H9 (cell line): Measurements from ENCODE around the gene THOP1. TPM values are rescaled to one million over a fixed set of nuclear protein-coding genes. Genes with fewer than 3 reads are reported as not detected.

Experiments used
- DNase-seq: peaks from one replicate; pipeline ENCODE4 v3.0.0-alpha.2; 2017
- H2AFZ ChIP-seq: one replicate; pipeline ENCODE4 v1.6.1; 2013; ENCODE audit warnings: mild to moderate bottlenecking, low read length, control low read depth, moderate library complexity
- H2AK5ac ChIP-seq: 2 replicates; pipeline ENCODE4 v1.6.1; 2013; ENCODE audit warnings: low read length, control low read depth, mixed read lengths; ENCODE audit not compliant: insufficient read length
- H2BK120ac ChIP-seq: one replicate; pipeline ENCODE4 v1.6.1; 2013; ENCODE audit warnings: low read depth, mild to moderate bottlenecking, low read length, control low read depth, inconsistent platforms; ENCODE audit not compliant: poor library complexity, severe bottlenecking
- H2BK12ac ChIP-seq: 2 replicates; pipeline ENCODE4 v1.6.1; 2013; ENCODE audit warnings: low read length, control low read depth, mixed read lengths, low read depth; ENCODE audit not compliant: insufficient read length
- H2BK15ac ChIP-seq: 2 replicates; pipeline ENCODE4 v1.6.1; 2013; ENCODE audit warnings: low read depth, low read length, control low read depth
- H2BK20ac ChIP-seq: one replicate; pipeline ENCODE4 v1.6.1; 2013; ENCODE audit warnings: low read depth, mild to moderate bottlenecking, low read length, control low read depth, inconsistent platforms; ENCODE audit not compliant: poor library complexity, severe bottlenecking
- H2BK5ac ChIP-seq: 2 replicates; pipeline ENCODE4 v1.6.1; 2013; ENCODE audit warnings: low read length, control low read depth, mixed read lengths; ENCODE audit not compliant: insufficient read length
- H3K14ac ChIP-seq: 2 replicates; pipeline ENCODE4 v1.6.1; 2013; ENCODE audit warnings: low read length, control low read depth; ENCODE audit not compliant: insufficient read depth
- H3K18ac ChIP-seq: 2 replicates; pipeline ENCODE4 v1.6.1; 2013; ENCODE audit warnings: low read depth, mild to moderate bottlenecking, mixed read lengths, low read length, control low read depth; ENCODE audit not compliant: insufficient read length
- H3K23ac ChIP-seq: 2 replicates; pipeline ENCODE4 v1.6.1; 2013; ENCODE audit warnings: low read length, control low read depth, mixed read lengths, low read depth; ENCODE audit not compliant: insufficient read length
- H3K23me2 ChIP-seq: 2 replicates; pipeline ENCODE4 v1.6.1; 2013; ENCODE audit warnings: low read depth, mild to moderate bottlenecking, mixed read lengths, low read length, control low read depth; ENCODE audit not compliant: insufficient read length, poor library complexity, severe bottlenecking
- H3K27ac ChIP-seq: 2 replicates; pipeline ENCODE4 v1.5.1; 2013; ENCODE audit warnings: low read length, control low read depth, mixed read lengths, low read depth; ENCODE audit not compliant: insufficient read length
- H3K27me3 ChIP-seq: 2 replicates; pipeline ENCODE4 v1.6.1; 2013; ENCODE audit warnings: low read length, control low read depth, inconsistent platforms; ENCODE audit not compliant: insufficient read depth
- H3K4ac ChIP-seq: 2 replicates; pipeline ENCODE4 v1.6.1; 2013; ENCODE audit warnings: low read depth, mild to moderate bottlenecking, control low read depth, inconsistent platforms, low read length, moderate library complexity
- H3K4me1 ChIP-seq: 2 replicates; pipeline ENCODE4 v1.6.1; 2013; ENCODE audit warnings: low read length, control low read depth, inconsistent platforms; ENCODE audit not compliant: insufficient read depth
- H3K4me2 ChIP-seq: 2 replicates; pipeline ENCODE4 v1.6.1; 2013; ENCODE audit warnings: low read length, control low read depth, mixed read lengths; ENCODE audit not compliant: insufficient read length, insufficient read depth
- H3K56ac ChIP-seq: 2 replicates; pipeline ENCODE4 v1.6.1; 2013; ENCODE audit warnings: low read depth, mild to moderate bottlenecking, mixed read lengths, low read length, control low read depth; ENCODE audit not compliant: insufficient read length
- H3K79me1 ChIP-seq: 2 replicates; pipeline ENCODE4 v1.6.1; 2013; ENCODE audit warnings: low read depth, mild to moderate bottlenecking, moderate library complexity, low read length, control low read depth, inconsistent platforms; ENCODE audit not compliant: insufficient read depth, poor library complexity, severe bottlenecking
- H3K79me2 ChIP-seq: 2 replicates; pipeline ENCODE4 v1.6.1; 2013; ENCODE audit warnings: low read length, control low read depth, inconsistent platforms; ENCODE audit not compliant: insufficient read depth
- H3K9ac ChIP-seq: 2 replicates; pipeline ENCODE4 v1.6.1; 2013; ENCODE audit warnings: low read length, control low read depth, mixed read lengths; ENCODE audit not compliant: insufficient read length; ENCODE audit errors: extremely low read depth
- H3K9me3 ChIP-seq: one replicate; pipeline ENCODE4 v1.6.1; 2013; ENCODE audit warnings: low read depth, low read length, inconsistent platforms; ENCODE audit not compliant: control insufficient read depth
- H3T11ph ChIP-seq: one replicate; pipeline ENCODE4 v1.6.1; 2013; ENCODE audit warnings: mild to moderate bottlenecking, low read length, control low read depth, inconsistent platforms
- H4K20me1 ChIP-seq: one replicate; pipeline ENCODE4 v1.6.1; 2013; ENCODE audit not compliant: control insufficient read depth, insufficient read length, insufficient read depth
- H4K5ac ChIP-seq: 2 replicates; pipeline ENCODE4 v1.6.1; 2013; ENCODE audit warnings: low read depth, mild to moderate bottlenecking, mixed read lengths, low read length, control low read depth; ENCODE audit not compliant: insufficient read length
- H4K8ac ChIP-seq: replicated peaks from 2 replicates; pipeline ENCODE4 v1.6.1; 2013; ENCODE audit warnings: low read length, control low read depth, mixed read lengths, low read depth; ENCODE audit not compliant: insufficient read length
- H4K91ac ChIP-seq: 2 replicates; pipeline ENCODE4 v1.6.1; 2013; ENCODE audit warnings: low read depth, mild to moderate bottlenecking, moderate library complexity, mixed read lengths, low read length, control low read depth; ENCODE audit not compliant: insufficient read length
- H3K27ac Mint-ChIP-seq, 3 experiments: 2 replicates in 2 of 3; 3 replicates in 1 of 3; pipeline ENCODE4 v1.8.0; 2020 to 2021; ENCODE audit warnings: mixed read lengths in 3 of 3, mild to moderate bottlenecking in 1 of 3, moderate library complexity in 1 of 3
- H3K27me3 Mint-ChIP-seq: 2 replicates; pipeline ENCODE4 v1.8.0; 2021; ENCODE audit warnings: low read depth, mild to moderate bottlenecking, moderate library complexity, mixed read lengths
- H3K36me3 Mint-ChIP-seq, 3 experiments: 2 replicates in 2 of 3; 3 replicates in 1 of 3; pipeline ENCODE4 v1.8.0; 2020 to 2021; ENCODE audit warnings: low read depth in 3 of 3, mixed read lengths in 3 of 3; ENCODE audit not compliant: insufficient read depth in 1 of 3
- H3K4me1 Mint-ChIP-seq, 2 experiments: 2 replicates each; pipeline ENCODE4 v1.8.0; 2020; ENCODE audit warnings: mixed read lengths in 2 of 2
- H3K4me3 Mint-ChIP-seq, 2 experiments: 2 replicates in 1 of 2; 3 replicates in 1 of 2; pipeline ENCODE4 v1.8.0; 2020 to 2021; ENCODE audit warnings: mild to moderate bottlenecking in 2 of 2, mixed read lengths in 2 of 2, moderate library complexity in 1 of 2
- H3K9me3 Mint-ChIP-seq, 2 experiments: 2 replicates in 1 of 2; 3 replicates in 1 of 2; pipeline ENCODE4 v1.8.0; 2020; ENCODE audit warnings: mild to moderate bottlenecking in 2 of 2, mixed read lengths in 2 of 2, moderate library complexity in 1 of 2
- CTCF ChIP-seq: fragments of 200-600 bp; sonication (generic); conservative IDR thresholded peaks from 3 replicates; pipeline ENCODE4 v1.8.0; 2021; ENCODE audit warnings: antibody characterized with exemption, mild to moderate bottlenecking
- WGBS: extraction: QIAGEN DNeasy Blood & Tissue Kit; methylation state at CpG from one replicate; pipeline ENCODE4 v1.1.7; 2013; ENCODE audit warnings: missing lambda C conversion rate, low lambda C conversion rate, mixed read lengths; ENCODE audit not compliant: insufficient read length; ENCODE audit errors: extremely low coverage; 5-methylcytosine and 5-hydroxymethylcytosine counted together
- total RNA-seq: library from RNA; stranded (reverse); gene quantifications from 2 replicates; pipeline ENCODE4 v1.2.1, GENCODE V29; 2021

The THOP1 gene
- total RNA-seq, 1 experiment from 2014 or later, result 150 TPM

GRCh38 chr19:2747349-2747748 is 38.0 kb upstream of the THOP1 start:
- no peak overlapping the region for H4K5ac ChIP-seq
- no peaks in the 10 kb centered on the region for H3K23me2 ChIP-seq
- no CpG with 5 or more reads among the region's 7 CpGs for WGBS
- H3K9me3 Mint-ChIP-seq, result no peaks in the 10 kb centered on the region
- H3K4me1 Mint-ChIP-seq, result no peaks in the 10 kb centered on the region
- no peak overlapping the region for H3K4me2 ChIP-seq
- peaks cover 48% of the 10 kb centered on the region for H3K27me3 Mint-ChIP-seq
- H4K20me1 ChIP-seq, result no peaks in the 10 kb centered on the region
- H3K4me1 ChIP-seq, result no peaks in the 10 kb centered on the region
- TF ChIP-seq CTCF, result no peak
- no peak overlapping the region for H2BK12ac ChIP-seq
- no peak overlapping the region for H3K56ac ChIP-seq
- H2AK5ac ChIP-seq, result no peak overlapping the region
- H3K4ac ChIP-seq, result no peak overlapping the region
- no peak overlapping the region for H3K14ac ChIP-seq
- H3K27me3 ChIP-seq, result no peaks in the 10 kb centered on the region; the same call in 1 of the 2 replicates
- no peak overlapping the region for H3K23ac ChIP-seq
- H2BK20ac ChIP-seq, result no peak overlapping the region
- H2AFZ ChIP-seq, result no peak overlapping the region
- H3K9ac ChIP-seq, result no peak overlapping the region
- no peaks in the 10 kb centered on the region for H3K79me1 ChIP-seq
- H2BK120ac ChIP-seq, result no peak overlapping the region
- no peak overlapping the region for H4K91ac ChIP-seq
- H3K9me3 ChIP-seq, result no peaks in the 10 kb centered on the region
- no peak overlapping the region for H3K4me3 Mint-ChIP-seq
- no peaks in the 10 kb centered on the region for H3K79me2 ChIP-seq
- no peak overlapping the region for H2BK5ac ChIP-seq
- no peak overlapping the region for H3K27ac ChIP-seq
- H3K18ac ChIP-seq, result no peak overlapping the region
- H3K27ac Mint-ChIP-seq, result no peak overlapping the region
- H3T11ph ChIP-seq, result no peak overlapping the region
- H4K8ac ChIP-seq, result no peak overlapping the region
- no peak for DNase-seq
- H3K36me3 Mint-ChIP-seq, result no peaks in the 10 kb centered on the region
- H2BK15ac ChIP-seq, result no peak overlapping the region
